HepG2 (cell line): ENCODE measurements around the gene CACNA1G. TPM values are rescaled to one million over a fixed set of nuclear protein-coding genes. Genes with fewer than 3 reads are reported as not detected.

Source experiments
- EZH2 ChIP-seq: conservative IDR thresholded peaks from 2 replicates; pipeline ENCODE4 v1.6.1; 2012; ENCODE audit warnings: mild to moderate bottlenecking, low read depth, low read length, moderate library complexity
- HNRNPUL1 ChIP-seq: fragments of 200-400 bp; formaldehyde crosslinking; IDR thresholded peaks from 2 replicates; pipeline ENCODE4 v1.6.1; 2017; ENCODE audit warnings: low read depth, mild to moderate bottlenecking, low read length, moderate library complexity
- IRF9 ChIP-seq: sonication (generic); formaldehyde crosslinking; IDR thresholded peaks from 2 replicates; pipeline ENCODE4 v1.8.0; 2022; ENCODE audit warnings: missing genetic modification reagents, mild to moderate bottlenecking, borderline replicate concordance
- KMT2A ChIP-seq: sonication (generic); formaldehyde crosslinking; IDR thresholded peaks from 2 replicates; pipeline ENCODE4 v1.4.0; 2020; ENCODE audit warnings: missing genetic modification reagents
- MYNN ChIP-seq: sonication (generic); formaldehyde crosslinking; IDR thresholded peaks from 2 replicates; pipeline ENCODE4 v1.4.0; 2020; ENCODE audit warnings: mild to moderate bottlenecking, low read depth, missing genetic modification reagents
- NFRKB ChIP-seq: fragments of 450-650 bp; IDR thresholded peaks from 2 replicates; pipeline ENCODE4 v1.6.1; 2017
- RBM39 ChIP-seq: fragments of 200-400 bp; formaldehyde crosslinking; IDR thresholded peaks from one replicate; pipeline ENCODE4 v1.6.1; 2018; ENCODE audit warnings: antibody characterized with exemption, mild to moderate bottlenecking, low read depth, low read length; ENCODE audit not compliant: poor library complexity, severe bottlenecking
- SETDB1 ChIP-seq: sonication (generic); formaldehyde crosslinking; IDR thresholded peaks from 2 replicates; pipeline ENCODE4 v1.5.1; 2020; ENCODE audit warnings: missing genetic modification reagents, mild to moderate bottlenecking, borderline replicate concordance
- SIN3A ChIP-seq: IDR thresholded peaks from 2 replicates; pipeline ENCODE4 v1.6.1; 2011; ENCODE audit warnings: low read depth, mild to moderate bottlenecking, control low read depth, low read length, borderline replicate concordance
- SIX4 ChIP-seq: sonication (generic); formaldehyde crosslinking; IDR thresholded peaks from 2 replicates; pipeline ENCODE4 v1.4.0; 2020; ENCODE audit warnings: missing genetic modification reagents
- SMC3 ChIP-seq: IDR thresholded peaks from 2 replicates; pipeline ENCODE4 v1.6.1; 2011; ENCODE audit warnings: low read length, improper control_type of control experiment
- STAT6 ChIP-seq: sonication (generic); formaldehyde crosslinking; IDR thresholded peaks from 2 replicates; pipeline ENCODE4 v1.4.0; 2020; ENCODE audit warnings: missing genetic modification reagents, mild to moderate bottlenecking, borderline replicate concordance
- YEATS4 ChIP-seq: sonication (generic); formaldehyde crosslinking; IDR thresholded peaks from 2 replicates; pipeline ENCODE4 v1.4.0; 2020; ENCODE audit warnings: missing genetic modification reagents, borderline replicate concordance
- ZC3H13 ChIP-seq: sonication (generic); formaldehyde crosslinking; IDR thresholded peaks from 2 replicates; pipeline ENCODE4 v1.8.1; 2023; ENCODE audit warnings: mild to moderate bottlenecking, missing genetic modification reagents, moderate library complexity
- ZNF264 ChIP-seq: sonication (generic); formaldehyde crosslinking; IDR thresholded peaks from 2 replicates; pipeline ENCODE4 v1.4.0; 2020; ENCODE audit warnings: missing genetic modification reagents
- ZNF30 ChIP-seq: sonication (generic); formaldehyde crosslinking; IDR thresholded peaks from 2 replicates; pipeline ENCODE4 v1.5.0; 2020; ENCODE audit warnings: mild to moderate bottlenecking, missing genetic modification reagents
- ZNF331 ChIP-seq: sonication (generic); formaldehyde crosslinking; IDR thresholded peaks from 2 replicates; pipeline ENCODE4 v1.4.0; 2020; ENCODE audit warnings: missing genetic modification reagents
- ZNF451 ChIP-seq: sonication (generic); formaldehyde crosslinking; IDR thresholded peaks from 2 replicates; pipeline ENCODE4 v1.5.0; 2020; ENCODE audit warnings: mild to moderate bottlenecking, missing genetic modification reagents
- ZNF589 ChIP-seq: sonication (generic); formaldehyde crosslinking; conservative IDR thresholded peaks from 2 replicates; pipeline ENCODE4 v1.8.0; 2022; ENCODE audit warnings: mild to moderate bottlenecking, moderate library complexity, missing genetic modification reagents
- ZNF670 ChIP-seq: sonication (generic); formaldehyde crosslinking; IDR thresholded peaks from 2 replicates; pipeline ENCODE4 v1.8.0; 2022; ENCODE audit warnings: mild to moderate bottlenecking, missing genetic modification reagents, borderline replicate concordance
- ZNF891 ChIP-seq: sonication (generic); formaldehyde crosslinking; IDR thresholded peaks from 2 replicates; pipeline ENCODE4 v1.5.0; 2020; ENCODE audit warnings: mild to moderate bottlenecking, missing genetic modification reagents
- polyA plus RNA-seq, 8 experiments: library from polyadenylated mRNA; depleted of rRNA in 3 of 8; stranded (reverse) in 7 of 8; unstranded in 1 of 8; fragments of >200 nt; fragmentation: Illumina TruSeq in 4 of 8; extraction: Trizol in 4 of 8; gene quantifications; 2 replicates each; pipeline versions ENCODE4 v1.2.1 to v1.2.3, GENCODE V29; 2011 to 2016; ENCODE audit warnings: low read depth in 4 of 8, missing spikeins in 1 of 8, mixed read lengths in 1 of 8; ENCODE audit not compliant: insufficient read depth in 1 of 8
- total RNA-seq, 5 experiments: library from RNA; depleted of rRNA; stranded (reverse); fragments of >200 nt; fragmentation: Illumina TruSeq; extraction: Trizol; gene quantifications; 2 replicates each; pipeline ENCODE4 v1.2.3, GENCODE V29; 2016; ENCODE audit warnings: low read depth in 1 of 5
- TF ChIP-seq, protein P1 (sequence below): sonication (generic); formaldehyde crosslinking; IDR thresholded peaks from 2 replicates; pipeline ENCODE4 v1.4.0; 2020; ENCODE audit warnings: low read depth, missing genetic modification reagents

CACNA1G gene
- total and polyA plus RNA-seq, 2 of the 13 experiments (the other 11 are each of a cell fraction or from before 2014, with no cell fraction given) = 0.02 TPM; not detected in 1

DNA sequence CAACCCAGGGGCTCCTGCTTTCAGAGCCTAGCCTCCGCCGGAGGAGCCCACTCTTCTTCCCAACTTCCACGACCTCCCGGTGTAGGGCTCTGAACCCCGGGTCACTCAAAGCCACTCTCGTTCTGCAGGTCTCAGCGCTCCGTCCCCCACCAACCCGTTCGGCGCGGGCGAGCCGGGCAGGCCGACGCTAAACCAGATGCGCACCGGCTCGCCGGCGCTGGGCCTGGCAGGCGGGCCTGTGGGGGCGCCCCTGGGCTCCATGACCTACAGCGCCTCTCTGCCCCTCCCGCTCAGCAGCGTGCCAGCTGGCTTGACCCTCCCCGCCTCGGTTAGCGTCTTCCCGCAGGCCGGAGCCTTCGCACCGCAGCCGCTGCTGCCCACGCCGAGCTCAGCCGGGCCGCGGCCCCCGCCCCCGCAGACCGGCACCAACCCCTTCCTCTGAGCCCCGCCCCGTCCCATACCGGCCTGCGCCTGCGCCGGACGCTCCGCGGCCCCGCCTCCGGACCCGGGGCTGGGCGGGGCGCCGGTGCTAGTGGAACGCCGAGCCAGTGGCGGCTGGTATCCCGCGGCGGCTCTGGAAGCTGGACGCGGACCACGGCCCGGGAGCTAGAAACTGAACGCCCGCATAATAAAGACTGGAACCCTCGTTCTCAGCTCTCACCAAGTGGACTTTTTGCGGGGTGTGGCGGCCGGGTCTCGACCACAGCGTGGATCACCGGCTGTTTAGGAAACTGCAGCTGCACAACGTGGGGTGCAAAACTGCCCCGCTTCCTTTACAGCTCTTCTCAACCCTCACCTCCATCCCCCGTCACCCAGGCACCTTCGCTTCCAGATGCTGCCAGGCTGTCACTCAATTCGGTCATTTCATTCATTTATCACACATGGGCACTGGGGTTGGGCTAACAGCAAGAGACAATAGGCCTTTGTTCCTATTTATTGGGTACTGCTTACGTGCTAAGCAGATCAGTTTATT, 18.5 kb upstream of the CACNA1G start (continued):
- TF ChIP-seq, protein P1, sequence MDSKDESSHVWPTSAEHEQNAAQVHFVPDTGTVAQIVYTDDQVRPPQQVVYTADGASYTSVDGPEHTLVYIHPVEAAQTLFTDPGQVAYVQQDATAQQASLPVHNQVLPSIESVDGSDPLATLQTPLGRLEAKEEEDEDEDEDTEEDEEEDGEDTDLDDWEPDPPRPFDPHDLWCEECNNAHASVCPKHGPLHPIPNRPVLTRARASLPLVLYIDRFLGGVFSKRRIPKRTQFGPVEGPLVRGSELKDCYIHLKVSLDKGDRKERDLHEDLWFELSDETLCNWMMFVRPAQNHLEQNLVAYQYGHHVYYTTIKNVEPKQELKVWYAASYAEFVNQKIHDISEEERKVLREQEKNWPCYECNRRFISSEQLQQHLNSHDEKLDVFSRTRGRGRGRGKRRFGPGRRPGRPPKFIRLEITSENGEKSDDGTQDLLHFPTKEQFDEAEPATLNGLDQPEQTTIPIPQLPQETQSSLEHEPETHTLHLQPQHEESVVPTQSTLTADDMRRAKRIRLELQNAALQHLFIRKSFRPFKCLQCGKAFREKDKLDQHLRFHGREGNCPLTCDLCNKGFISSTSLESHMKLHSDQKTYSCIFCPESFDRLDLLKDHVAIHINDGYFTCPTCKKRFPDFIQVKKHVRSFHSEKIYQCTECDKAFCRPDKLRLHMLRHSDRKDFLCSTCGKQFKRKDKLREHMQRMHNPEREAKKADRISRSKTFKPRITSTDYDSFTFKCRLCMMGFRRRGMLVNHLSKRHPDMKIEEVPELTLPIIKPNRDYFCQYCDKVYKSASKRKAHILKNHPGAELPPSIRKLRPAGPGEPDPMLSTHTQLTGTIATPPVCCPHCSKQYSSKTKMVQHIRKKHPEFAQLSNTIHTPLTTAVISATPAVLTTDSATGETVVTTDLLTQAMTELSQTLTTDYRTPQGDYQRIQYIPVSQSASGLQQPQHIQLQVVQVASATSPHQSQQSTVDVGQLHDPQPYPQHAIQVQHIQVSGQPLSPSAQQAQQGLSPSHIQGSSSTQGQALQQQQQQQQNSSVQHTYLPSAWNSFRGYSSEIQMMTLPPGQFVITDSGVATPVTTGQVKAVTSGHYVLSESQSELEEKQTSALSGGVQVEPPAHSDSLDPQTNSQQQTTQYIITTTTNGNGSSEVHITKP (CRISPR knock-in tag) = no peak
- TF ChIP-seq SIN3A (peak; percentile 90; the same call in 1 of the 2 replicates), NFRKB (no peak), RBM39 (peak; percentile 70), KMT2A (CRISPR knock-in tag) (peak; percentile 91), ZNF30 (CRISPR knock-in tag) (no peak), SIX4 (no peak), MYNN (CRISPR knock-in tag) (no peak), ZNF589 (peak; percentile 48; the same call in 1 of the 2 replicates), ZNF891 (CRISPR knock-in tag) (peak; percentile 81; the same call in 1 of the 2 replicates), SMC3 (no peak; the same call in 1 of the 2 replicates), SETDB1 (CRISPR knock-in tag) (no peak), YEATS4 (peak; percentile 86; the same call in 1 of the 2 replicates), ZC3H13 (CRISPR knock-in tag) (no peak), ZNF670 (no peak), HNRNPUL1 (no peak), ZNF331 (CRISPR knock-in tag) (peak; percentile 91; the same call in 1 of the 2 replicates), EZH2 (no peak), STAT6 (CRISPR knock-in tag) (no peak), ZNF451 (peak; percentile 96), IRF9 (CRISPR knock-in tag) (peak; percentile 48; the same call in 1 of the 2 replicates), ZNF264 (0 out of 2 replicates have a peak, but pooled peaks have one; percentile 46)
